Chondrocyte (in vitro differentiated cells): ENCODE results near the gene SERGEF. TPM values are rescaled to one million over a fixed set of nuclear protein-coding genes. Genes with fewer than 3 reads are reported as not detected.

Experiments used
- DNase-seq: peaks from one replicate; pipeline ENCODE4 v3.0.0; 2021; ENCODE audit warnings: mixed read lengths, low spot score
- H3K27ac Mint-ChIP-seq: one replicate; pipeline ENCODE4 v1.8.0; 2021; ENCODE audit warnings: mild to moderate bottlenecking, moderate library complexity, mixed read lengths; ENCODE audit not compliant: unreplicated experiment
- H3K27me3 Mint-ChIP-seq: 2 replicates; pipeline ENCODE4 v1.8.0; 2021; ENCODE audit warnings: low read depth, mixed read lengths
- H3K36me3 Mint-ChIP-seq: 2 replicates; pipeline ENCODE4 v1.8.0; 2021; ENCODE audit warnings: low read depth, mixed read lengths
- H3K4me1 Mint-ChIP-seq: 2 replicates; pipeline ENCODE4 v1.8.0; 2021; ENCODE audit warnings: low read depth, mild to moderate bottlenecking, mixed read lengths
- H3K4me3 Mint-ChIP-seq: one replicate; pipeline ENCODE4 v1.8.0; 2021; ENCODE audit warnings: mild to moderate bottlenecking, moderate library complexity, mixed read lengths; ENCODE audit not compliant: unreplicated experiment
- H3K9me3 Mint-ChIP-seq: 2 replicates; pipeline ENCODE4 v1.8.0; 2021; ENCODE audit warnings: low read depth, mixed read lengths
- total RNA-seq: library from RNA; stranded (reverse); gene quantifications from 3 replicates; pipeline ENCODE4 v1.2.1, GENCODE V29; 2021
- TF ChIP-seq, protein P1 (sequence below): fragments of 200-600 bp; sonication (generic); IDR thresholded peaks from 2 replicates; pipeline ENCODE4 v1.5.0; 2021; ENCODE audit warnings: antibody characterized with exemption, mild to moderate bottlenecking, moderate library complexity

Gene SERGEF
- total RNA-seq, 1 donor from 2014 or later: 37.6 TPM

DNA sequence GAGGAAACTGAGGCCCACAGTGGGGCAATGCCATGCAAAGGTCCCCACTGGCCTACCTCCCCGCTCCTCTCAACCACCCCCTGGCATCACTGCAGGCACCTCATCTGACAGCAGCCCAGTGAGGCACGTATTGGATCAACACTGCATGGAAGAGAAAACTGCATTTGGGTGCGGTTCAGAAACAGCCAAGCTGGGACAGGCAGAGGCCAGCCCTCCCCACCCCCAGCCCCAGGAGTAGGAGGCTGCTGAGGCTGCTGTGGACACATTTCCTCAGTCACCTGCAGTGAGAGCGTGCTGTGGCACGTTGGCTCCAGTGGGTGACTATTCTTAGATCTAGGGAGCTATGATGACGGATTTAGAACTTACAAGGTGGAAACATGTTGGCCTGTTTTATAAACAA, 214.6 kb downstream of the SERGEF start:
- Mint-ChIP-seq H3K36me3 (no peaks in the 10 kb centered on the region), H3K4me1 (no peaks in the 10 kb centered on the region), H3K27me3 (no peaks in the 10 kb centered on the region), H3K4me3 (no peak overlapping the region), H3K9me3 (no peaks in the 10 kb centered on the region), H3K27ac (no peak overlapping the region)
- DNase-seq: no peak
- TF ChIP-seq, protein P1, sequence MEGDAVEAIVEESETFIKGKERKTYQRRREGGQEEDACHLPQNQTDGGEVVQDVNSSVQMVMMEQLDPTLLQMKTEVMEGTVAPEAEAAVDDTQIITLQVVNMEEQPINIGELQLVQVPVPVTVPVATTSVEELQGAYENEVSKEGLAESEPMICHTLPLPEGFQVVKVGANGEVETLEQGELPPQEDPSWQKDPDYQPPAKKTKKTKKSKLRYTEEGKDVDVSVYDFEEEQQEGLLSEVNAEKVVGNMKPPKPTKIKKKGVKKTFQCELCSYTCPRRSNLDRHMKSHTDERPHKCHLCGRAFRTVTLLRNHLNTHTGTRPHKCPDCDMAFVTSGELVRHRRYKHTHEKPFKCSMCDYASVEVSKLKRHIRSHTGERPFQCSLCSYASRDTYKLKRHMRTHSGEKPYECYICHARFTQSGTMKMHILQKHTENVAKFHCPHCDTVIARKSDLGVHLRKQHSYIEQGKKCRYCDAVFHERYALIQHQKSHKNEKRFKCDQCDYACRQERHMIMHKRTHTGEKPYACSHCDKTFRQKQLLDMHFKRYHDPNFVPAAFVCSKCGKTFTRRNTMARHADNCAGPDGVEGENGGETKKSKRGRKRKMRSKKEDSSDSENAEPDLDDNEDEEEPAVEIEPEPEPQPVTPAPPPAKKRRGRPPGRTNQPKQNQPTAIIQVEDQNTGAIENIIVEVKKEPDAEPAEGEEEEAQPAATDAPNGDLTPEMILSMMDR: no peak

DNA sequence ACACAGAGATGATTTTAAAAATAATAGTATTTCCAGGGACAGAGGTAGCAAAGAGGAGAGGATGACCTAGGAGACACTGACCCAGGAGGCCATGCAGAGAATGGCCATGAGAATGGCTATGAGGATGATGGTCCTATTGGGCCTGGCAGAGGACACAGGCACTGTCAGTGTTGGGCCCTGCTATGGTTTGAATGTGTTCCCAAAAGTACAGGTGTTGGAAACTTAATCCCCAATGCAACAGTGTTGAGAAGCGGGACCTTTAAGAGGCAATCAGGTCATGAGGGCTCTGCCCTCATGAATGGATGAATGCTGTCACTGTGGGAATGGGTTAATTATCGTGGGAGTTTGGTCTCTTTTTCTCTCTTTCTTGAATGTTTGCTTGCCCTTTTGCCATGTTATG, 216.7 kb downstream of the SERGEF start:
- Mint-ChIP-seq H3K4me1 (peaks cover 3% of the 10 kb centered on the region), H3K4me3 (no peak overlapping the region), H3K27ac (no peak overlapping the region), H3K36me3 (no peaks in the 10 kb centered on the region), H3K9me3 (no peaks in the 10 kb centered on the region), H3K27me3 (no peaks in the 10 kb centered on the region)
- no peak for DNase-seq
- TF ChIP-seq, protein P1: no peak

DNA sequence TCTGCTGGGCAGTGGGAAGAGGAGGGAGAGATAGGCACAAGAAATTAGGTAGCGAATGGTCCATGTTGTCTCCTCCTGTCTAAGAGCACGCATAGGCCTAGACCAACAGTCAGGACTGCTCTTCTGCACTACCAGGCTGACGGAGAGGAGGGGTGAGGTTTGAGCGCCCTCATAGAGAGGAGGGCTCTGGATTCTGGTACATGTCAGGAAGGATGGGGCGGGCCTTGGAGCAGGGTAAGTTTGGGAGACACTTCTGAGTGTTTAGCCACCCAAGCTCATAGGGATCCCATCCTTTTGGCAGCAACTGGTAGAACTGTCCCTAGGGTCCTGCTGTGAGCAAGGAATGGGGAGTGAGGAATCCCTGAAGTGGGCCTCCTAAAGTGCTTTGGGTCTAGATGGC, 217.9 kb downstream of the SERGEF start:
- TF ChIP-seq, protein P1: no peak
- Mint-ChIP-seq H3K36me3 (no peaks in the 10 kb centered on the region), H3K27ac (no peak overlapping the region), H3K9me3 (no peaks in the 10 kb centered on the region), H3K4me3 (no peak overlapping the region), H3K27me3 (no peaks in the 10 kb centered on the region), H3K4me1 (peaks cover 8% of the 10 kb centered on the region)
- no peak for DNase-seq

DNA sequence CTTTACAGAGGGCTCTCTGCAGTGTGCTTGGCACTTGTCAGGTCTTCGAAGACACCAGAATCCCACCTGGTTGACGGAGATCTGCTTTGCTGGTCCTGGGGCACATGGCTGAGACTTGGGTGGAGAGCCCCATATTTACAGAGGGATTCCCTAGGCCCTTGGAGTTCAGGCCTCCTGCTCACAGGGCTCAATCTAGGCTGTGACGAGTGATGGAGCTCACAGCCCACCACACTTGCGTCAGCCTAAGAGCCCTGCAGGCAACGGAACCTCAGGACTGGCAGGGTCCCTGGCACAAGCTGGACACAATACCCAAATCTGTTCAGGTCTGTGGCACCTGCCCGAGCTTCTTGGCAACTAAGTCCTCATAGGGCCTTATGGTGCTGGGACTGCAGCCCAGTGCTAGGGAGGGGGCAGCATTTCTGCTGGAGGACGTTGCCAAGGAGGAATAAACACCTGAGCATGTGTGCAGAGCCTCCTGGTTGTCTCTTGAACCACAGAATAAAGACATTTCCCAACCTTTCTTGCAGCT, 219.1 kb downstream of the SERGEF start:
- TF ChIP-seq, protein P1: no peak
- DNase-seq: no peak
- H3K9me3 Mint-ChIP-seq: no peaks in the 10 kb centered on the region
- H3K36me3 Mint-ChIP-seq: no peaks in the 10 kb centered on the region
- H3K27me3 Mint-ChIP-seq: no peaks in the 10 kb centered on the region
- no peak overlapping the region for H3K27ac Mint-ChIP-seq
- no peak overlapping the region for H3K4me3 Mint-ChIP-seq
- peaks cover 8% of the 10 kb centered on the region for H3K4me1 Mint-ChIP-seq

DNA sequence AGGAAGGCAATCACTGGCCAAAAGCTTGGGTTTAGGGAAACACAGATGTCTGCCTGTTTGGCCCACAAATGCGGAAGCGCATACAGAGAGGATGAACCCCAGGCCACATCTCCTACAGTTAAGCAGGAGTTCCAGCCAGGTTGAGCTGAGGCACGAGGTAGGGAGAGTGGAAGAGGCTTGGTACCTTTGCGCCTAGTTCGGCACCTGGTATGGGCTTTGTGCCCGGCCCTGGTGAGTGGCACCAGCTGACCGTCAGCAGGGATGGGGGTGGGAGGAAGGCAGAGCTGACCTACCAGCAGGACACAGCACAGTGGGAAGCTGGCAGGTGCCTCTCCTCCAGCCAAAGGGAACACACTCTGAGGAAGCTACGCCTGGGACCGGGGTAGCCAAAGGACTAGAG, 220.7 kb downstream of the SERGEF start:
- TF ChIP-seq, protein P1: no peak

More for the DNA sequence above, 220.7 kb downstream of the SERGEF start:
- Mint-ChIP-seq H3K27me3 (no peaks in the 10 kb centered on the region), H3K4me1 (peaks cover 12% of the 10 kb centered on the region), H3K4me3 (no peak overlapping the region), H3K27ac (no peak overlapping the region), H3K36me3 (peaks cover 4% of the 10 kb centered on the region), H3K9me3 (no peaks in the 10 kb centered on the region)
- no peak for DNase-seq
